Activated CD4-positive, alpha-beta T cell treated with anti-CD3 and anti-CD28 coated beads, Interleukin-2, amount 50 U/mL, for 48 hours (primary cell): ENCODE results near the gene TDRD3.
"Not testable (repeated sequence)": the region's sequence is repeated elsewhere in the genome, so short reads cannot be mapped to it uniquely, and the experiment has no call there.

Experiments
- DNase-seq, 2 experiments: peaks; one replicate each; pipeline ENCODE4 v3.0.0-alpha.2; 2020

TDRD3 gene

DNA sequence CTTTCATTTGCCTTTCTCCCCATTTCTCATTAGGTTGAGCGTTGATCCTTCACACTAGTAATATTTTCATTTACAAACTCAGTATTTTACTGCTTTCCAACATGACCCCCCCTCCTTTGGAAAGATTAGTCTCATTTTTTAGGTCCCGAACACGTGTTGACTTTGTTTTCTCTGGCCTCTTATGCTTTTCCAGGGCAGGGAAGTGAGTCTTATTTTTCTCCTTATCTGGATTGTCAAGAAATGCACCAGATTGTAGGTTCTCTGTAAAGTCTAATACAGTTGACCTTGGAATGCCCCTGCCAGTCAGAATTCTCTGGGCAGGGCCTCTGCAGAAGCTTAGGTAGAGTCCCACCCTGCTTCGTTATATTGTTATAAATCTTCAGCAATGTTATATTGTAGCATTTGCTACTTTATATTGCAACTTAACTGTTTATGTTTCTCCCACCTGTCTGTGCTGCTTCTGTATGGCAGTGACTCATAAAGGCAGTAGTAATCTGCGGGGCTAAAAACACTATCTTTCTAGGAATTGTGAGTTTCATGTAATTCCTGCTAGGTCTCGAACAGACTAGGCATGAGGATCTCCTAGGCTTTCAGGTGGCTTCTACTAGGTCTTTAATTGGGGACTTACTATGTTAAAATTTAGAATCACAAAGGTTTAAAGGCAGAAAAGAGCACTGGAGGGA, 2.0 kb downstream of the TDRD3 start:
- DNase-seq, result no peak

DNA sequence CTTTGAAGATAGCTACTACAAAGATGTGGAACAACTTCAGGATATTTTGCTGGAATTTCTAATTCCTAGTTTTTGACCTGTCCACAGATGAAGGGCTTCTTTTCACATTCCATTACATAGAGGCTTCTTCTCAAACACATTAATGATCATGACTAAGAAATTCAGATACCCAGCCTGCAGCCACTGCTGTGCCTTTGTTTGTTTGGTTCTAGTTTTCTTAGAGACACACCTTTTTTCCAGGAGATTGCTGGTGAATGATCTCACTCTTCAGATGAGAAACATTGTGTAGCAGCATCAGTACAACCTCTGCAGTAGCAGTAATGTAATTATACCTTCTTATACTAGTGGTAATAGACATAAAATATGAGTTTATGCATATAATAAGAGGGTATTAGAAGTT, 5.0 kb downstream of the TDRD3 start:
- no peak for DNase-seq

DNA sequence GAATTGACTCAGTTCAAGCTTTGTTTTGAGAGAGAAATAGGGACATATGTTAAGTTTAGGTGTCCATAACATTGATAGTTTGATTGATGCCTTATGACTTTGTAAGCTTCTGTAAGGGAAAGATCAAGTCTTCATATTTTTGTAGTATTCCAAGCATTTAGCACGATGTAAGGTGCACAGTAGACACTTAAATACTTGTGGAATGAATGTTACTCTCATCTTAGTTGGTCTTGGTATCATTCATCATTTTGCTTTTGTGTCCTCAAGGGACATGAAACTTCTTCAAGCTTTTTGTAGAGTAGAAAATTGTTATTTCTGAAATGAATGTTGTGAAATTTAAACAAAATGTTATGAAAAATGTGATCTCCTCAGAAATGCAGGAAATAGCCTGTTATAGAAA, 10.1 kb downstream of the TDRD3 start:
- no peak for DNase-seq

DNA sequence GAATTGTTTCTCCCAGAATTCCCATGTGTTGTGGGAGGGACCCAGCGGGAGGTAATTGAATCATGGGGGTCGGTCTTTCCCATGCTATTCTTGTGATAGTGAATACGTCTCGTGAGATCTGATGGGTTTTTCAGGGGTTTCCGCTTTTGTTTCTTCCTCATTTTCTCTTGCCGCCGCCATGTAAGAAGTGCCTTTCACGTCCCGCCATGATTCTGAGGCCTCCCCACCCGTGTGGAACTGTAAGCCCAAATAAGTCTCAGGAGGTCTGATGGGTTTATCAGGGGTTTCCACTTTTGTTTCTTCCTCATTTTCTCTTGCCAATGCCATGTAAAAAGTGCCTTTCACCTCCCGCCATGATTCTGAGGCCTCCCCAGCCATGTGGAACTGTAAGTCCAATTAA, 10.8 kb downstream of the TDRD3 start:
- not testable (repeated sequence) for DNase-seq

DNA sequence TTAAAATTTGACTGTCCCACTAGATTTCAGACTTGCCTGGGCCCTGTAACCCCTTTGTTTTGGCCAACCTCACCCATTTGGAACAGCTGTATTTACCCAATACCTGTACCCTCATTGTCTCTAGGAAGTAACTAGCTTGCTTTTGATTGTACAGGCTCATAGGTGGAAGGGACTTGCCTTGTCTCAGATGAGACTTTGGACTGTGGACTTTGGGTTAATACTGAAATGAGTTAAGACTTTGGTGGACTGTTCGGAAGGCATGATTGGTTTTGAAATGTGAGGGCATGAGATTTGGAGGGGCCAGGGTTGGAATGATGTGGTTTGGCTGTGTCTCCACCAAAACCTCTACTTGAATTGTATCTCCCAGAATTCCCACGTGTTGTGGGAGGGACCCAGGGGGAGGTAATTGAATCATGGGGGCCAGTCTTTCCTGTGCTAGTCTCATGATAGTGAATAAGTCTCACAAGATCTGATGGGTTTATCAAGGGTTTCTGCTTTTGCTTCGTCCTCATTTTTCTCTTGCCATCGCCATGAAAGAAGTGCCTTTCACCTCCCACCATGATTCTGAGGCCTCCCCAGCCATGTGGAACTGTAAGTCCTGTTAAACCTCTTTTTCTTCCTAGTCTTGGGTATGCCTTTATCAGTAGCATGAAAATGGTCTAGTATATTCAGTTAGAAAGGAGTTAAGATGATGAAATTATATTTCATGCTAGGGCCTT, 12.7 kb downstream of the TDRD3 start:
- not testable (repeated sequence) for DNase-seq

DNA sequence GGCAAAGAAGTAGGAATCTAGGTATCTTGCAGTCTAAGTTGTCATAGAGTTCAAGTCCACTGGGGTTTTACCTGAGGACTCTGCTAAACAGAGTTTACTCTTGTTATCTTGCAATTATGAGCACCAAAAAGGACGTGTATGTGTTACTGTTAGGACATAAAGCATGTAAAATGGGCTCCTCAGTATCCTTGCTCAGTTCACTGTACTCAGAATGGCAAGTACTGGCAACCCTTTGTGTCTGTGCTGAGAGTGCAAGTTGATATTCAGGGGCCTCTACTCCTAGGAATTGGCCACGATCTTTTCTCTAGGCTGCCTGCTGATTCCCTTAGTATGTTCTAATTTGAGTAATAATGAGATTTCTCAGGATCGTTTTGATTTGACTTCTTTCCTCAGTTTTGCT, 13.3 kb downstream of the TDRD3 start:
- DNase-seq, result no peak

DNA sequence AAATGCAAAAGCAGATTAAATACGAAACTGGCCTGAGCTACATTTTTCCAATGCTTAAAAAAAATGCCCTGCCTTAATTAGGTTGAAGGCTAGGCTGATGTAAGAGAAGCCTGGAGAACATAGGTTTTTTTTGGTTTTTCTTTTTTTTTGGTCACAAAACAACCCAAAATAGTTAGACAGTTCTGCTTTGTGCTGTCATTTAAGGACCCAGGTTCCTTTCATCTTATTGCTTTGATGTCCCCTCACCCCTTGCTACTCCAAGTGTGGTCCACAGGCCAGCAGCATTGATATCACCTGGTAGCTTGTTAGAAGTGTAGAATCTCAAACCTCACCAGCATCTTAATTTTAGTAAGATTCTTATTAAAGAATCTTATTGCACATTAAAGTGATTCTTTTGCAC, 14.4 kb downstream of the TDRD3 start:
- no peak for DNase-seq

DNA sequence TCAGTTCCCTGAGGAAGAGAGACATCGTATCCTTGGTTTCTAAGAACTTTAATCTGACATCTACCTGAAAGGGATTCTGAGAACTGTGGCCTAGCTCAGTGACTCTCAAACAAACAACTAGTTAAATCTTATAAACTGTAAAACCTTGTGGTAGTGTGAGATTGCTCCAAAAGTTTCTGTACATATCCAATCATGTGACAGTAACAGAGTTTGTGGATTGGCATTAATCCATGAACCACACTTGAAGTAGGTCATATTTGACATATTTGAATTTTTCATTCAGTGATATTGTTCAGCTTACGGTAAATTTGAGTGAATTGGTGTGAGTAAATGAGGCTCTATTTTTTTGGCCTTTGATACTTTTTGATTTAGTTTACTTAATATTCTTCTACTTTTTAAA, 15.0 kb downstream of the TDRD3 start:
- DNase-seq, result no peak

DNA sequence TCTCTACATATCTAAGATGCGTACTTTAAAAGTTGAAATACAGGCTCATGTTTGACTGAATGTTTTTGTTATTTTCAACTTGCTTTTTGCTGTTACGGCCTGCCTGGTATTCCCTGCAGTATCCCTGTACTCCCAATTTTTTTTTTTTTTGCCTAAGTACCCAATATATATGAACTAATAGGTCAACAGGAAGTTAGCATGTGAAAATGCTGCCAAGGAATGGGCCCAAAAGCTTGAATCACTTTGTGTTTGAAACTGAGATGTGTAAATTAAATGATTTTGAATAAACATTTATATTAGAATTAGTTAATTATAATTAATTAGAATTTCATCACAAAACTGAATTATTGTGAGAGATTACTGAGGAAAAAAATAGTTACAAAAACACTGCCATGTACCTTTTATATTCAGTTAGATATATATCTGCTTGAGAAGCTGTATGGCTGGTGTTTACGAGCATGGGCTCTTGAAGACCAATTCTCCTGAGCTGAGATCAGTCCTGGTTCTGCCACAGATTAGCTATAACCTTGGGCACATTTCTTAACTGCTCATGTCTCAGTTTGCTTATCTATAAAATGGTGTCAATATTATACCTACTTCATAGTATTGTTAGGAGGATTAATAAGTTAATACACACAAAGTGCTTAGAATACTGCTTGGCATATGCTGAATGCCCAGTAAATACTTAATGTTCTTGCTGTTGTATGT, 16.0 kb downstream of the TDRD3 start:
- DNase-seq, result no peak

DNA sequence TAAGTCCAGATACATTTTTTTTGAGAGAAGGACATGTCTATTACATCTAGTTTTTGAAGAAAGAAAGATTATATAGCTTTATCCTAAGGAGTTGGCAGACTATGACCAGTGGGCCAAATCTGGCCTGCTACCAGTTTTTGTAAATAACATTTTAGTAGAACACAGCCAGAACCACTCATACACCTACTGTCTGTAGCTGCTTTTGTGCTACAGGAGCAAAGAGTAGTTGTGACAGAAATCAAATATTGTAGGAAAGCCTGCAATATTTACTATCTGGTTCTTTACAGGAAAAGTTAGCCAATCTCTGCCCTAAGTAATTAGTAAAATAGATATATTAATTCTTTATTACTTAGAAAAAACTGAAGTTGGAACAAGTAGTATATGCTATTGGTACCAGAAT, 17.2 kb downstream of the TDRD3 start:
- DNase-seq, result no peak

DNA sequence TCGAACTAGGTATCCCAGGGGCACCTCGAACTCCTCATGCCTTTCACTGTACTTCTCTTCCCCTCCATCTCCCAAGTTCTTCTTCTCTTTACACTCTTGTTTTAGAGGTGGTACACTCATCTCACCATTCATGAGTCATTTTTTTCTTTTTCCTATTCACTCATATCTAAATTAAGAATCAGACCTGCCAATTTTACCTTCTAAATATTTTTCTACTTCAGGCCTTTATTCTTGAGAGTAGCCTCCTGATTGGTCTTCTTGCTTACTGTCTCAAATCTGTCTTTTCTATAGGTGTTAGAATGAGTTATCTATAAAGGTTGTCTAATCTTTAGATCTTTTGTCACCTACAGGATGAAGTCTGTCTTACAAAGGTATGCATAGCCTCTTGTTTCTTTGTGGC, 20.7 kb downstream of the TDRD3 start:
- no peak for DNase-seq

DNA sequence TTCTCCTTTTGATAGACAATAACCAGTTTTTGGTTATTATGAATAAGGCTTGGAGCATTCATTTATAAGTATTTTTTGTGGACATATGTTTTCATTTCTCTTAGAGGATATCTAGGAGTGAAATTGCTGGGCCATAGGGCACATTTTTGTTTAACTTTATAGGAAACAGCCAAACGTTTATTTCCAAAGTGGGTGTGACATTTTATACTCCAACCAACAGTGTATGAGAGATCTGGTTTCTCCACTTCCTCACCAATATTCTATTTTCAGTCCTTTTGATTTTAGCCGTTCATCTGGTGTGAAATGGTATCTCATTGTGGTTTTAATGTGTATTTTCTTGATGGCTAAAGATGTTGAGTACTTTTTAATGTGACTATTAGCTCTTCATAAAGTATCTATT, 21.9 kb downstream of the TDRD3 start:
- no peak for DNase-seq

DNA sequence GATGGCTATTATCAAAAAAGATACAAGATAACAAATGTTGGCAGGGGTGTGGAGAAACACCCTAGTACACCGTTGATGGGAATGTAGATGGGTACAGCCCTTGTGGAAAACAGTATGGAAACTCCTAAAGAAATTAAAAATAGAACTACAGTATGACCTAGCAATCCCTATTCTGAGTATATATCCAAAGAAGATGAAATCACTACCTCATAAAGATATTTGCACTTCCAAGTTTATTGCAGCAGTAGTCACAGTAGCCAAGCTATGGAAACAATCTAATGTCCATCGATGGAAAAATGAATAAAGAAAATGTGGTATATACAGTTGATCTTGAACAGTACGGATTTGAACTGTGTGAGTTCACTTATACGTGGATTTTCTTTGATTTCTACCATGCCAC, 28.3 kb downstream of the TDRD3 start:
- DNase-seq, result no peak

DNA sequence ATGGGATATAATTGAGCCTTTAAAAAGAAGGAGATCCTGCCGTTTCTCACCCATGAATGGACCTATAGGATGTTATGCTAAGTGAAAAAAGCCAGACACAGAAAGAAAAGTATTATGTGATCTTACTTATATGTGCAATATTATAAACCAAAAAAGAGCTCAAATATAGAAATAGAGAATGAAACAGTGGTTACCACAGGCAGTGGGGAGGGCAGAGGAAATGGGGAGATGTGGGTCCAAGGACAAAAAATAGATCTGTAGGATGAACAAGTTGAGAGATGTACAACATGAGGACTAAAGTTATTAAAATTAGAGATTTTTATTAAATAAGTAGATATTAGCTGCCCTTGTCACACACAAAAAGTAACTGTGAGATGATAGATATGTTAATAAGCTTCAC, 29.1 kb downstream of the TDRD3 start:
- DNase-seq, result no peak

DNA sequence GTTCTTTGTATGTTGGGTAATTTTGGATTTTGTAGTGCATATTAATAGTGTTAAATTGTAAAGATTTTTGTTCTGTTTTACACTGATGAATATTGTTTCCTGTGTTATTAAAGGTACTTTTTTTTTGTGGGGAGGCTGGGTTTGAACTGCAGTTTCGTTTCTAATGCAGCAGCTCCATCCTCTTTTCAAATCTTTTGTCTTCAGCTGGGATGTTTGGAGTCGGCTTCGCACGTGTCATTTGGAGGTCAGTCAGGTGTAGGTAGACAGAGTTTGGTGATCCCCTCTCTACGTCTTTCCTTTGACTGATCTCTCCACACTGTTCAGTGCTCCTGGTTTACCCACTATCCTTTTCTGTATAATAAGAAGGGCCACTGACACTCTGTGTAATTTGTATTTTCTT, 30.3 kb downstream of the TDRD3 start:
- DNase-seq, result no peak

DNA sequence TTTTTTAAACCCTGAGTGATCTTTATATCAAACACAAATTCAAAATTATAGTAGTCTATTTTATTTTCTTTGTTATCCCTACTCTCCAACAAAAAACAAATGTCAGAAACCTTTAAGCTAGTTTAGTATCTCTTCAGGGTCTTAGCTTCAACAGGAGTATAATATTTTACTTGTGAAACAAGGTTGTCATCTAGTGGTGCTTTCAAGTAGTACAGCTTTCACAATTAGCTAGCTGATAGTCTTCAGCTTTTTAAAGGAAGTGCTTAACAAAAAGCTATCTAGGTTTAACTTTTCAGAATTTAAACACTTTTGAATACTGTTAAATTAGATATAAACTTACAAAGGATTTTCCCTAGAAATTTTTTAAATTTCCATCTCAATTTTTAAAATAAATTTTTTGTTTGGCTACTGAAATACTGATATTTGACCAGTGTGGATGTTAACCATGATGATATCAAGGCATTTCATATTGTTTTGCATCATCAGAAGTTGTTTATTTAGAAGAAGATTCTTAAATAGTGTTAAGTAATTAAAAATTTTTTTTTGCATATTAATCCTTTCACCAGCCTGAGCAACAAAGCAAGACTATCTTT, 34.2 kb downstream of the TDRD3 start:
- no peak for DNase-seq

DNA sequence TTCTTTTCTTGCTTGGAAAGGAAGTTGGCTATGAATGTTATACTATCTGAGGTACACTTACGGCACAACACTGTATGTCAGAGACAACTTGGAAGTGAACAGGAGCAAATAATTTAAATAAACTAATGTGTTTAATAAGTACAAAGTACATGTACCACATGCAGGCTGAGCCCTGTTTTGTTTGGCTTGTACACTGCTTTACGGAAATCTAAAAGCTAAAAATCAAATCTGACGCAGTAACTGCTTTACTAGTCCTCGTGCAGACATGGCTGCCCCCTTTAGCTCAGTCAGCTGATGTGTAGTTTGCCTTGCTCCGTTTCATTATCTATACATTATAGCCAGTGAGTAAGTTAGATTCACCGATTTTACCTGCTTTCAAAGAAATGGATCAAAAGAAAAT, 36.5 kb downstream of the TDRD3 start:
- DNase-seq, result no peak

DNA sequence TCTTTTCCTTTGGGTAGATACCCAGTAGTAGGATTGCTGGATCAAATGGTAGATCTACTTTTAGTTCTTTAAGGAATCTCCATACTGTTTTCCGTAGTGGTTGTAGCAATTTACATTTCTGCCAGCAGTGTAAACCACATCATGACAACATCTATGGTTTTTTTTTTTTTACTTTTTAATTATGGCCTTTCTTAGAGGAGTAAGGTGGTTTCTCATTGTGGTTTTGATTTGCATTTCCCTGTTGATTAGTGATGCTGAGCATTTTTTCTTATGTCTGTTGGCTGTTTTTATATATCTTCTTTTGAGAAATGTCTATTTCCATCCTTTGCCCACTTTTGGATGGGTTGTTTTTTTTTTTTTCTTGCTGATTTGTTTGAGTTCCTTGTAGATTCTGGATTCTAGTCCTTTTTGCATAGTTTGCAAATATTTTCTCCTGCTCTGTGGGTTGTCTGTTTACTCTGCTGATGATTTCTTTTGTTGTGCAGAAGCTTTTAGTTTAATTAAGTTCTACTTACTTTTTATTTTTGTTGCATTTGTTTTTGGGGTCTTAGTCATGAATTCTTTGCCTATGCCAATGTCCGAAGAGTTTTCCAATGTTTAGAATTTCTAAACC, 38.8 kb downstream of the TDRD3 start:
- no peak for DNase-seq

DNA sequence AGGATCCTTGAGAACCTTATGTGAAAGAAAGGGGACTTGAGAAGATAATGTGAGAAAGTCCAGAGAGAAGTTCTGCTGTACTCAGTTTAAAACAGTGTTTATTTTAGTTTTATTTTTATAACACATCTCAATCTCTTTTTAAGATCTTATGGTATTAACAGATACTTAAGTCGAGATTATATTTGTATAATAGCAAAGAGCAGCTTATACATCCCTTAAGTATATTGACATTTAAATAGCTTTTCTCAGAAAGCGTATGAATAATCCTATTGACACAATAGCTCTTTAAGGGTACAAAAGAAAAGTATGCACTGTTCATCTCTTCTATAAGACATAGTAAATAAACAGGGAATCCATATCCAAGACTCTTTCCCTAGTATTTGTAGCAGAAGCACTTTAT, 42.2 kb downstream of the TDRD3 start:
- DNase-seq, result no peak

DNA sequence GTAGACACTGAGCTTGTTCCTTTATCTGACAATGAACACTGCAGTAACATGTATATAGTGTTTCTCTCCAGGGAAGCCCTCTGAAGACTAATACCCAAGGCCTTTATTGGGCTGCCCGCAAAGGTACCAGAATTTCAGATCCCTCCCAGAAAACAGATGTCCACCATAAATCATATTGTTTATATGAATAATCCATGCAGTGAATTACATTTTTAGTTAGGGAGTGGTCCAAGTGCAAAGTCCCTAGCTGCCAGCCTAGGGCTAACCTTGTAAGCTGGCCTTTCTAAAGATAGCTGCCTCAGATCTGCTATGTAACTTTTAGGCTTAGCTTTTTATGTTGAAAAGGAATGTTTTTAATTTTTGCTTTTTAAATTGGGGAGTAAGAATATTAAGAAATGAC, 44.7 kb downstream of the TDRD3 start:
- DNase-seq, result no peak

DNA sequence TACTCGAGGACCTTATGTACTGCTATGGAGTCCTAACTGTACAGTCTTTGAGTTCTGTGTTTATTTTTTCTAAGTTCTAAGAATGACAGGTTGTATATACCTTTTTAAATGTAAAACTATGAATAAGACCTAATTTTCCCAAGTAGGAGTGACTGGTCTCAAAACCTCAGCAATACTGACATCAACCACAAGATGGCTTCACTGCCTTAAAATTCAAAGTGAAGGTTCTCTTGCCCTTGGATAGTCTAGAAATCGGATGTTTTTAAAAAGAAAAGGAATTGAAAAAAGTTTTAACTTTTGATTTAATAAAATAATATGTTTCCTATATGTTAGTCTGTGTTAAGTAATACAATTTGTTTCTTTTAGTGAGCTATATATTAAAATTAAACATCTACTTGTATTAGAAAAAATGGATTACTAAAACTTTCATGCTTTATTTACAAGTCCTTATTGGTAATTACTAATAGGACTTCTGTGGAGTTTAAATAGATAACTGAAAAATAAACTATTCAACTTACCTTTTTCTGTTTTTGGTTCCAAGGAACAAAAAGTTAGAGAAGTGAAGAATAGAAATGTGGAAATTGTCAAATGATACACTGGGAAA, 52.0 kb downstream of the TDRD3 start:
- DNase-seq, result no peak

DNA sequence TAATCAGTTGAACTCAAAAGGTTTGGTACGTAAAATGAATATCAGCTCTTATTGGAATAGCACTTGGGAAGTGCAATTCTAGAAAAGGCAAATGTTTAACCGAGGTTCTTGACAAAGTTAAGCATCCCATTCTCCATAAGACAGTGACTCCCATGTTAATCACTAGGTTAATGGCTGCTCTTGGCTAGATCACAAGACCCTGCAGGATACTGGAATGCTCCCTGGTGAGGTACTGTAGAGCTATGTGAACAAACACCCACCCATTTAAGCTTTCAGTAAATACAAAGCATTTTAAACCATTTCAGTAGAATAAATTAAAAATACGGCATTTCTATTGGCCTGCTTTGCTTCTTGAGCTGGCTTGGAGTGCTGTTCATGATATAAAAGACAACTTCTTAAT, 56.5 kb downstream of the TDRD3 start:
- DNase-seq, result no peak

DNA sequence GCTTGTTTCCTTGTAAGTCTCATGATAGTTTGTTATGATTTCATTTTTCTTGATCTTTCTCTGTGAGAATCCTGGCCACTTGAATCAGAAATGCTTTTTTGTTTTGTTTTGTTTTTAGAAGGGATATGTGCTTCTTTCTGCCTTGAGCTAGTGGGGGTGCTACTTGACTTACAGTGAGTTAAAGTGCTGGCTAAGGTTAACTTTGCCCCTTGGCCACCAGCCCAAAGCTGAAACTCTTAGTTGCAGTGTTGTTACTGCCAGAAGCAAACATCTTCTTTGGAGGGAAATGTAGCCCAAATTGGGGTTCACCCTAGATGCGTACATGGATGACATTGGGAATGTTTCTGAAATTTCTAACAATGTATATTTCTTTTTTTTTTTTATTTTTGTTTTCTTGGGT, 57.4 kb downstream of the TDRD3 start:
- no peak for DNase-seq
